Activated CD8-positive, alpha-beta memory T cell treated with anti-CD3 and anti-CD28 coated beads, Interleukin-2, amount 50 U/mL, for 24 hours (primary cell): Measurements from ENCODE around the gene UBE2E3.

Source experiments
- DNase-seq: peaks from one replicate; pipeline ENCODE4 v3.0.0-alpha.2; 2020; ENCODE audit errors: extremely low read depth

Gene UBE2E3

DNA sequence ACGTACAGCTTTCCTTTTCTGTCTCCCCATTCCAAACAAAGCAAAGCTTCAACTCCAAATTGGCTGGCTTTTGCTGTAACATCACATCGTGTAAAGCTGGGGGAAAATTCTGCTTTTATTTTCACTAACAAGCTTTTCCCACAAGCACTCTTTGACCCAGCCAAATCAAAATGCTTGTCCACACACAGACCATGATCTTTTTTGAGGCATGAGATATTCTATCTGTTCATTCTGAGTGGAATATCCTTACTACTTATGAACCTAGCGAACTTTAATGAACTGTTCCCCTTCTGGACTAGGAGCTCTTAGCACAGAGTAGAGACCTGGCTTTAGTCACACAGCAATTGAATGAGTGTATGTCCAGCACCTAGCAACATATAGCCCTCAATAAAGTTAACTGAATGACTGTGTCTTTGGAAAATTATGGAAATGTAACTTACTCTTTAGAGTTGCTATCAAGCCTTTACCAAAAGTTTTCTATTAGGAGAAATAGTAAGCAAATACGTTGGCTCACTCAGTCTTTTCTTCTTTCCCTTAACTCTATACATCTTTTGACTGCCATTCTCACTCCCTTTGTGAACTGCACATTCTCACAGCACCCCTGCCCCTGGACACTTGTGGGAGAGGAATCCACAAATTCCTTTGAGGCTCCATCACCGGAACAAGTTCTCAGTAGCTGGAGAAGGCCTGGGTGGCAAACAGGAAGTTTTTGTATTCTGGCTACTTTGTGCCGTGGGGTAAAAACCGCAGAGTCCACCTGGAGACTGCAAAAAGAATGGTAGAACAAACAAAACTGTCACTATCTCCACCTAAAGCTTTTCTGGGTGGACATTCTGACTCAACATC lies 1.3 kb upstream of the UBE2E3 start:
- no peak for DNase-seq

DNA sequence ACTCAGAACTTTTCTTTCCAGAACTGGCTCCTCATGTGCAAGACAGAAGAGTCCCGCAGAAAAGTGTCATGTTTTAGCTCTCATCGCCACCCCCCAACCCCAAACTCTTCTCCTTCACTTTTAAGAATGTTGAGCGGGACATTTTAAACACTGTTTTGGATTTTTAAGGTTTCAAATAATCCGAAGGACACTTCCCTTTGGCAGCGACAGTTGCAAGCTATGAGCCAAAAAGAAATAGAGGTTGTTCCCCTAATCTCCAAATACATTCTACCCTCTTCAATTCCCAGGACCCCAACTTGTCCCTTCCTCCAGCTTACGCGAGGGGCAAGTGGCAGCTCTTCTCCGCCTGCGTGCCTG lies 678 bp upstream of the UBE2E3 start:
- no peak for DNase-seq

DNA sequence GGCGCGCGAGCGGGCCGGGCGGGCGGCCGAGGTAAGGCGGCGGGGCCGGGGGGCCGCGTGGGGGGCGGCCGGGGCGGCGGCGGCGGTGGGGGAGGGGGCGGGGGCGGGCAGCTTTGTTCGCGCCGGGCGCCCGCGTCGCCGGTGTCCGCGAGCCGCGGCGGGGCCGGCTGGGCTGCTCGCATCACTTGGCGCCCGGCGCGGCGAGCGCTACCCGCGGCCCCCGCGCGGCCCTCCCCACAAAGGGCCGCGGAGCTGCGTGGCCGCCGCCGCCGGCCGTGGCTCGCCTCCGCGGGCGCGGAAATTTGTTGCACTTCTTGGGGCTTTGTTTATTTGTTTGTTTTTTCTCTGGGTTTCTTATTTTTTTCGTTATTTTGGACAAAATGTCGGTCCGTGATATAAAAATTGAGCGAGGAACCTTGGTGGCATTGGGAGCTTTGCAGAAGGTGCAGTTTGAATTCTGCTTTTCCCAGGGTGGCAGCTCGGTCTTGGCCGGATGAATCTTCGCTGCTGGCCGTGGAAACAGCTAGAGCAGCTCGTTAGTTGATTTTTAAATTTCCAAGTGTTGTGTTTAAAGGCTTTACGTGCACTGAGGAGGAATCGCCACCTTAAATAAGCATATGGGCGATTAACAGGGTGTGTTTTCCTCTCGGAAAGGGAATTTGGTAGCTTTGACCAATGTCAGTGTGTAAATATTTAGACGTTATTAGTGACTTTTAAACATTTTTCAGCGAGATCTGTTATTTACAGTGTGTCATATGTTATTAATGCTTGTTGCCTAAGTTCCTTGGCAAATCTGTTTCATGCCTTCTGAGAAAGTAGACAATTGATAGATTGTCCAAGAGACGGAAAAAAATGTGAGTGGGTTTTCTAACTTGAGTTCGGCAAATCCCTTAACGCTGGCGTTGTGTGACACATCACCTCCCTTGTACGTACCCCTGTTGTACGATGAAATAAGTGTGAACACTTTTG lies 822 bp downstream of the UBE2E3 start:
- no peak for DNase-seq

- no peak for DNase-seq
Measured at GRCh38 chr2:180983468-180984242, 3.2 kb downstream of the UBE2E3 start.

- DNase-seq, result no peak
Measured at GRCh38 chr2:180985771-180986395, 5.5 kb downstream of the UBE2E3 start.

- DNase-seq, result no peak
Measured at GRCh38 chr2:180987146-180987545, 6.7 kb downstream of the UBE2E3 start.

DNA sequence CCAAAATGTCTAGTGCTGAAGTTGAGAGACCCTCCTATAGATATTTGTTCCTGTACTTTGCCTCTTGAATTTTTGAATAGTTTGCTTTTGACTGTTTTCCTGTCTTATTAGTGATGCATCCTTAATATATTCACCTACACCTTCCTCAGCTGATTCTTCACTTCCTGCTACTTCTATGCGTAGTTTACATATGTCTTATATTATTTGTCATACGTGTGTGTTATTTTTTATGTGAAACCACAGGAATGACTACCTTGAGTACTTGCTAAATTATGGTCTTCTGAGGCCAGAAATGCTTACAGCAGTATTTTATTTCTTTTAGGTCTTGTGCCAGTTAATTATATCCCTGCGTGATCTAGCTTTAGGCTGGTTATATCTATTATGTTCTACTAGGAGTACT lies 9.9 kb downstream of the UBE2E3 start:
- no peak for DNase-seq

GRCh38 chr2:180990794-180991193 lies 10.4 kb downstream of the UBE2E3 start:
- no peak for DNase-seq

DNA sequence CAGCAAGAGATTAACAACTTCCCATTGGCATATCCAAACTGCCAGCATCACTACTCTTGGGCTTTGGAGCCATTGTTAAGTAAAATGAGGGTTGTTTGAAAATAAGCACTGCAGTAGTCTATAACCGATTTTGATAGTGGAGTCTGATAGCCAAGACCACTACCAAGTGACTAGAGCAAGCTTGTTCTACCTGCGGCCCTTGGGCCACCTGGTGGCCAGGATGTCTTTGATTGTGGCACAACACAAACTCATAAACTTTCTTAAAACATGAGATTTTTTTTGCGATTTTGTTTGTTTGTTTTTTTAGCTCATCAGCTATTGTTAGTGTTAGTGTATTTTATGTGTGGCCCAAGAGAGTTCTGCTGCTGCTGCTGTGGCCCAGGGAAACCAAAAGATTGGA lies 11.0 kb downstream of the UBE2E3 start:
- no peak for DNase-seq

DNA sequence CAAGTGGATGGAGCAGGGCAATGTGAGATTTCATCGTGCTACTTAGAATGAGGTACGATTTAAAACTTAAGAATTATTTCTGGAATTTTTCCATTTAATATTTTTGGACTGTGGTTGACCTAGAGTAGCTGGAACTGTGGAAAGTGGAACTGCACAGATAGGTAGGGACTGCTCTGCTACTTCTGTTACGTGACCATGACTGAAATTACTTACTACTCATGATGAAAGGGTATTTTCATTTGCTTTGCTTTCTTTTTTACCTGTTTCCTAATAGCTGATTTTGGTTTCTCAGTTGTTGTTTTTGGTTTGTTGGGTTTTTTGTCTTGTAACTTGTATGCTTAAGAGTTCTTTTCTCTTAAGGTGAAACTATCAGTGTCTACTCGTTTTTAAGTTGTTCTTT lies 11.4 kb downstream of the UBE2E3 start:
- no peak for DNase-seq

DNA sequence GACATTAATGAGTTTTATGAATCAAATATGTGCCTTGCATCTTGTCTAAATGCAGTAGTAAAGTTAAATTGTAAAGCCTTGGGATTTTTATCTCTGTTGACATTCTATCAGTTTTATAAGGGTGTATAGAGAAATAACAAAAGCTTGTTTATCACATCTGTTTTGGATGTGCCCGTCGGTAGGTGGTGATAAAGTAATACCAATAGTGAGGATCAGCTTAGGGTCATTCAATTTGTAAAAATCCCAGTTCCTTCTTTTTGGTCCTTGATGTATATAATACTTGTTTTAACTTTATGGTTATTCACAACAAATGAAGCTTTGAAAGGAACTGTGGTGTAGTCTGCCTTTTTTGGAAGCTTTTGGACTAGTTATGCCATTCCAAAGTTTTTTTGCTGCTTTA lies 12.6 kb downstream of the UBE2E3 start:
- no peak for DNase-seq

DNA sequence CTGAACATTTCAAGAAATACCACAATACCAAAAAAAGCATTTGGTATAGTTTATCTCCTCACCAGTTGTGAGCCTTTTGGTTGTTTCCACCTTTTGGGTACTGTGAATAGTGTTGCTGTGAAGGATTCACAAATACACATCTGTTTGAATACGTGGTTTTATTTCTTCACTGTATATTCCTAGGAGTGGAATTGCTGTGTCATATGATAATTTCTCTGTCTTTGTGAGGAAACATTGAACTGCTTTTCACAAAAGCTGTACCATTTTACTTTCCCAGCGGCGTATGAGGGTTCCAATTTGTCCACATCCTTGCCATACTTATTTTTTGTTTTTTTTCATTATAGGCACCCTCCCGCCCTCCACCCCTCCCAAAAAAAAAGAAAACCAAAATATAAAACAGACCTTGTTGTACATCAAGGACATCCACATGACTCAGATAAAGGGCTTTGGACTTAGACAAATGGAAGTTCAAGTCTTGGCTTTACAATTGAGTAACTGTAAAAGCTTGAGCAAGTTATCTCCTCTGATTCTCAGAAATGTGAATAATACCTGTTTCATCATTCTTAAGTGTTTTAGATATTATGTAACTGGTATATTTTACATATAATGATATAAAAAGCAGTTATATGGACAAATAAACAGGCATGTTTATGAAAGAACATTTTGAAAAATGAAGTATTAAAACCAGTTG lies 19.0 kb downstream of the UBE2E3 start:
- no peak for DNase-seq

- no peak for DNase-seq
Measured at GRCh38 chr2:181004647-181005325, 24.4 kb downstream of the UBE2E3 start.

GRCh38 chr2:181005326-181005655 lies 24.9 kb downstream of the UBE2E3 start:
- no peak for DNase-seq

DNA sequence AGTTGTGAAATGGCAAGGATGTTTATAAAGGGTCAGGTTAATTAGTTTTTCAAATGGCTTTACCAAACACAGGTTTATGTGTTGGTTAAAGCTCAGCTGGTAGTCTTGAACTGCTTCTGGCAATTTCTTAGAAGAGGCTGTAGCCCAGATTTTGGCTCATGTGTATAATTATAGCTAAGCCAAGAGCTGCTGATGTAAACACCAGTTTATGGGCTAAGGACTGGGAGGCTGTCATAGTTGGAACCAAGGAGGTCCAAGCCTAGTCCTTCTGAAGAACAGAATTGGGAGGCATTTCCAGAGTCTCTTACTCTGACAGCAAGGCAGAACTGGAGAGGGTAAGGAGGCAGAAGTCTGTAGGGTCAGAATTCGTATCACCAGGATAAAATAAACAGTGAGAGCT lies 25.4 kb downstream of the UBE2E3 start:
- no peak for DNase-seq

DNA sequence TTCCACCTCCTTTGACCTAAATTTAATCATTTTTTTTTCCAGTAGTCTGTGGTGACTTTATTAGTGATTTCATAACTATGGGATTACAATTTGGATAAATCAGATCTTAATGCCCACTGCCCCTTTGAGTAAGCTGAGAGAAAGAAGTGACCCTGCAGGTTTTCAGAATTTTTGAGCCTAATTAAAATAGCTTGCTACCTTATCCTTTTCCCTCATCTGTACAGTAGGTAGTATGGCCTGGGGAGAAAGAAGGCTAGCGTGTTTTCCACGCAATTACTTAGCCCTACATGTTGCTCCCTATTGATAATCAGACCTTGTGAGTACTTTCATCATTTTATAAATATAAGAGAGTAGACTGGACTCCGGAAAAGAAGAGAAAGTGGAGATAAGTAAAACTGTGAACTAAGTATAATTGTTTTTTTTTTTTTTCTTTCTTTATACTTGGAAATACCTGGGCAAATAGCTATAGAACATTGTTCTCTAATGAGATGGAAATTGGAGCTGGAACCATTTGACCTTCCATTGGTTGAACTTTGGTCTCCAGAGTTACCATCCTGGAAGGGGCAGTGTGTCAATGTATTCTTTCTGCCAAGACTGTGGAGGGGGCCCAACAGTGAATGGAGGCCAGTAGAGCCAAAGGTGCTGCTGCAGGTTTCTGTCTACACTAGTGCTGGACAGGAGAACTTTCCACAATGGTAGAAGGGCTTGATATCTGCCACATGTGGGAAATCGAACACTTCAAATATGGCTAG lies 26.9 kb downstream of the UBE2E3 start:
- DNase-seq, result no peak

DNA sequence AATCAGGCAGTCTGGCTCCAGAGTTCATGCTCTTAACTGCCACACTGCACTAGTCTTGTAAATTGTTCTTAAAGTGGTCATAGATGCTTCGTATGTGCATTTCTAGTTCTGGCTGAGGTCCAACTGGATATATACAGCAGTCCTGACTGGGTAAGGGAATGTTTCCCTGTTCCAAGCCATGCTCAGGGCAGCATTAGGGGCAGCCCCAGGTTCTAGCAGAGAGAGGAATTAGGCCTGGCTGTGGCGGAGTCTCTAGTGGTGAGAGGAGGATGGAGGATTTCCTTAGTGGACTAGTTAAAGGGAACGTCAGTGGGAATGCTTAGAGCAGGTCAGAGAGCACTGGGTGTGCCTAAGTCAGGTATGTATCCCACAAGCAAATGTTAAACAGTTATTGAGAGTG lies 28.0 kb downstream of the UBE2E3 start:
- no peak for DNase-seq

GRCh38 chr2:181021199-181021789 lies 40.9 kb downstream of the UBE2E3 start:
- DNase-seq, result no peak

DNA sequence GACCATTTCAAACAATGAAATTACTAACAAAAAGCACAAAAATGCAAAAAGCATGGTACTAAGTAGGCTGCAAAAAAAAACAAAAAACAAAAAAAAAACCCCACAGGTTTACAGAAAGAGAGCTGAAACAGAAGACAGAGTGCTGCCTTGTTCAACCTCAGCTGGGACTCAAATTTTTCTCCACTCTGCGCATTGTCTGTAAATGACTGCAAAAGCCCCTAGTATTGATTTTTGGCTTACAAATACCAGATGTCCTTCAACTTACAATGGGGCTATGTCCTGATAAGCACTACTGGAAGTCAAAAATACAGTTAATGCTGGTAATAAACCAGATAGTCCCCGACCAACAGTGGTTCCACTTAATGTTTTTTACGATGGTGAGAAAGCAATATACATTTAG lies 42.2 kb downstream of the UBE2E3 start:
- DNase-seq, result no peak
